ENCODE data around the gene EDIL3.
"Not testable (repeated sequence)": the region's sequence is repeated elsewhere in the genome, so short reads cannot be mapped to it uniquely, and the experiment has no call there.

The EDIL3 gene

GRCh38 chr5:84378420-84378819, 6.3 kb downstream of the EDIL3 start:
- no peak for DNase-seq

- DNase-seq = no peak
These were observed 8.3 kb downstream of the EDIL3 start for GRCh38 chr5:84376346-84376745.

- no peak for DNase-seq
These were observed 10.1 kb downstream of the EDIL3 start for GRCh38 chr5:84374568-84374967.

GRCh38 chr5:84373506-84373905, 11.2 kb downstream of the EDIL3 start:
- DNase-seq = no peak

GRCh38 chr5:84372066-84372695, 12.5 kb downstream of the EDIL3 start:
- no peak for DNase-seq

- no peak for DNase-seq
These were observed 14.5 kb downstream of the EDIL3 start for GRCh38 chr5:84370176-84370575.

- DNase-seq = no peak
These were observed 20.6 kb downstream of the EDIL3 start for GRCh38 chr5:84364043-84364442.

- DNase-seq = no peak
These were observed 22.5 kb downstream of the EDIL3 start for GRCh38 chr5:84362061-84362720.

GRCh38 chr5:84361572-84361971, 23.1 kb downstream of the EDIL3 start:
- no peak for DNase-seq

- no peak for DNase-seq
These were observed 24.6 kb downstream of the EDIL3 start for GRCh38 chr5:84360056-84360455.

GRCh38 chr5:84354101-84354500, 30.6 kb downstream of the EDIL3 start:
- no peak for DNase-seq

GRCh38 chr5:84344788-84345187, 39.9 kb downstream of the EDIL3 start:
- no peak for DNase-seq

GRCh38 chr5:84343171-84343570, 41.5 kb downstream of the EDIL3 start:
- DNase-seq = no peak

- DNase-seq = no peak
These were observed 52.6 kb downstream of the EDIL3 start for GRCh38 chr5:84332106-84332505.

GRCh38 chr5:84327591-84327990, 57.1 kb downstream of the EDIL3 start:
- DNase-seq = no peak

- DNase-seq = no peak
These were observed 62.0 kb downstream of the EDIL3 start for GRCh38 chr5:84322646-84323045.

- DNase-seq = not testable (repeated sequence)
These were observed 66.9 kb downstream of the EDIL3 start for GRCh38 chr5:84317826-84318225.

- DNase-seq = not testable (repeated sequence)
These were observed 72.4 kb downstream of the EDIL3 start for GRCh38 chr5:84312280-84312679.

GRCh38 chr5:84309850-84310249, 74.8 kb downstream of the EDIL3 start:
- not testable (repeated sequence) for DNase-seq

GRCh38 chr5:84306601-84307000, 78.1 kb downstream of the EDIL3 start:
- DNase-seq = no peak

GRCh38 chr5:84304599-84304998, 80.1 kb downstream of the EDIL3 start:
- DNase-seq = no peak

GRCh38 chr5:84303315-84303714, 81.4 kb downstream of the EDIL3 start:
- no peak for DNase-seq

GRCh38 chr5:84301535-84301934, 83.1 kb downstream of the EDIL3 start:
- no peak for DNase-seq

GRCh38 chr5:84299959-84300358, 84.7 kb downstream of the EDIL3 start:
- no peak for DNase-seq

- no peak for DNase-seq
These were observed 86.1 kb downstream of the EDIL3 start for GRCh38 chr5:84298628-84299027.
